DOHH2 (cell line): ENCODE data around the gene DBNDD1.

ENCODE experiments used
- CTCF ChIP-seq: fragments of 200-600 bp; sonication (generic); IDR thresholded peaks from one replicate; pipeline ENCODE4 v1.5.1; 2014; ENCODE audit warnings: antibody characterized with exemption, mild to moderate bottlenecking, low read depth, low read length; ENCODE audit not compliant: poor library complexity, severe bottlenecking
- EZH2phosphoT487 ChIP-seq: fragments of 200-600 bp; sonication (generic); IDR thresholded peaks from 2 replicates; pipeline ENCODE4 v1.6.1; 2017; ENCODE audit warnings: borderline replicate concordance, mild to moderate bottlenecking, antibody characterized with exemption, low read length, moderate library complexity, mixed read lengths

DNA sequence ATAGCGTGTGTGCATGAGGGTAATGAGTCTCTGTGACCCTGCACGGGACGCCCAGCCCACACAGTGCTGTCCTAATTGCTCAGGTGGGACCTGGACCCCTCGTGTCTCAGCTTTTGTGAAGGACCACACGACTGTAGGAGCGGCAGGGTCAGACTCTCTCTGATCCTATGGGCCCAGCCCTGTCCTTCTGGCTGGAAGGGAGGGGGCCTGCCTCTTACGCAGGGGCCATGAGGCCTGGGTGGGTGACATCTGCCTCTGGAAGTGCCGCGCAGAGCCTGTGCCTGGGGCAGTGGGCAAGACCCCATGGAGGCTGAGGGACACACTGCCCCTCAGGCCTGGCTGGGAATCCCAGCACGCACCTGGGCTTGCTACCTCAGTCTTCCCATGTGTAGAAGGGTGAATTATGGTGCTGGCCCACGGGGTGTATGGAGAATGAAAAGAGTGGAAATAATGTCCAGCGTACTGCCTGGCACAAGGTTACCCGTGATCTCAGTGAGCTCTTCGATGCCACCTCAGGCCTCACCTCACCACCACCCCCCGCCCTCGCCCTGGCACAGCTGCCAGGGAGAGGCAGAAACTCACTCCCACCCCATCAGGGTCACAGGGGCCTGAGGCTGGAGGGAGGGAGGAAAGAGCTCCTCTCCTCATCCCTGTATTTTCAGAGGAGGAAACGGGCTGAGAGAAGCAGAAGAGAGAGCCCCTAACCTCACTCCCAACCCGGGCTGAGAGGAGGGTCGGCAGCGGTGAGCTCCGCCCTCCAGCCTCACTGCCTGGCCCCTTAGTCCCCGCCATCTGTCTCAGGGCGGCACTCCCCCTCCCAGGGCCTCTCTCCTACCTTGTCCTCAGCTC, 27.1 kb upstream of the DBNDD1 start:
- no peak for TF ChIP-seq CTCF
- no peak for TF ChIP-seq EZH2phosphoT487
